Lower leg skin (tissue), 3 donors: ENCODE results near the gene CTXN1.

Experiments
- CTCF ChIP-seq, 3 donors: fragments of 450-650 bp; IDR thresholded peaks; one replicate each; pipeline ENCODE4 v1.5.1; 2016; ENCODE audit warnings: antibody characterized with exemption in 3 of 3, mild to moderate bottlenecking in 3 of 3, moderate library complexity in 2 of 3
- POLR2A ChIP-seq, 2 donors: fragments of 450-650 bp; IDR thresholded peaks; one replicate each; pipeline ENCODE4 v1.6.1; 2016 to 2017; ENCODE audit warnings: antibody characterized with exemption in 2 of 2, mild to moderate bottlenecking in 1 of 2, moderate library complexity in 1 of 2

GRCh38 chr19:7912697-7913564, 13.0 kb downstream of the CTXN1 start:
- TF ChIP-seq CTCF (IDR thresholded peaks at IDR 0.05) (no peak), POLR2A (IDR thresholded peaks at IDR 0.05) (no peak)
